ENCODE results near the gene SRPK1.
A peak's percentile ranks its signal among the peaks of the same experiment; 100 is the strongest.

SRPK1 gene

DNA sequence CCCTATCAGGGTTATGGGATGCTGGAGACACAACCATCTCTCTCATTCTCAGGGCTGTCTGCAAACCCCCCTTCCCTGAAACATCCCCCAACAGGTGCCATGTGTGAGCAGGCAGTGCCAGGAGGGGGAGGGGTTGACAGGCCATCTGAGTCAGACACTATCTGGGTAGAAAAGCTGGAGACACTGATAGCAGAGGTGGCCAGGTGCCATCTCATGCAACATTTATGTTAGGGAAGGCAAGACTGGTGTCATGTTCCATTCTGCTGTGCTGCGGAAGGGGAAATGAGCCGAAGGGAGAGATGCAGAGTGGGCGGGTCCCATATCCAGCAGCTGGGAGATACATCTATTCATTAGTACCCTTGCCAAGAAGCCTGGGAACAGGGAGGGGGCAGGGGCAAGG lies 112.2 kb downstream of the SRPK1 start:
- TF ChIP-seq, protein P1, sequence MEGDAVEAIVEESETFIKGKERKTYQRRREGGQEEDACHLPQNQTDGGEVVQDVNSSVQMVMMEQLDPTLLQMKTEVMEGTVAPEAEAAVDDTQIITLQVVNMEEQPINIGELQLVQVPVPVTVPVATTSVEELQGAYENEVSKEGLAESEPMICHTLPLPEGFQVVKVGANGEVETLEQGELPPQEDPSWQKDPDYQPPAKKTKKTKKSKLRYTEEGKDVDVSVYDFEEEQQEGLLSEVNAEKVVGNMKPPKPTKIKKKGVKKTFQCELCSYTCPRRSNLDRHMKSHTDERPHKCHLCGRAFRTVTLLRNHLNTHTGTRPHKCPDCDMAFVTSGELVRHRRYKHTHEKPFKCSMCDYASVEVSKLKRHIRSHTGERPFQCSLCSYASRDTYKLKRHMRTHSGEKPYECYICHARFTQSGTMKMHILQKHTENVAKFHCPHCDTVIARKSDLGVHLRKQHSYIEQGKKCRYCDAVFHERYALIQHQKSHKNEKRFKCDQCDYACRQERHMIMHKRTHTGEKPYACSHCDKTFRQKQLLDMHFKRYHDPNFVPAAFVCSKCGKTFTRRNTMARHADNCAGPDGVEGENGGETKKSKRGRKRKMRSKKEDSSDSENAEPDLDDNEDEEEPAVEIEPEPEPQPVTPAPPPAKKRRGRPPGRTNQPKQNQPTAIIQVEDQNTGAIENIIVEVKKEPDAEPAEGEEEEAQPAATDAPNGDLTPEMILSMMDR (IDR thresholded peaks at IDR 0.05; ENCODE audit: low read length, missing control alignments), result no peak
- peak; percentile 32 for DNase-seq (ENCODE audit: low read depth)
- no peak overlapping the region for H3K4me3 ChIP-seq (replicated peaks; ENCODE audit: low read depth, low read length)

- peak within 1 kb of the TSS; percentile 27 for H3K4me3 ChIP-seq (replicated peaks; ENCODE audit: low read depth, low read length)
- TF ChIP-seq, protein P1 (IDR thresholded peaks at IDR 0.05; ENCODE audit: low read length, missing control alignments), result no peak
- peak; percentile 25 for DNase-seq (ENCODE audit: low read depth)
Observed at GRCh38 chr6:35804996-35805736, 115.7 kb downstream of the SRPK1 start, which contains the start of gene LHFPL5. Gene LHFPL5, plus strand, starts transcription at chr6:35805352. Its CDS starts 319 bp downstream, at chr6:35805671.

- H3K4me3 ChIP-seq (replicated peaks; ENCODE audit: low read depth, low read length), result no peak overlapping the region
- TF ChIP-seq, protein P1 (IDR thresholded peaks at IDR 0.05; ENCODE audit: low read length, missing control alignments), result no peak
- DNase-seq (ENCODE audit: low read depth), result no peak
Observed at GRCh38 chr6:35801148-35801547, 119.8 kb downstream of the SRPK1 start.

- no peak for DNase-seq (ENCODE audit: low read depth)
- TF ChIP-seq, protein P1 (IDR thresholded peaks at IDR 0.05; ENCODE audit: low read length, missing control alignments), result no peak
Observed at GRCh38 chr6:35798706-35799105, 122.2 kb downstream of the SRPK1 start.

DNA sequence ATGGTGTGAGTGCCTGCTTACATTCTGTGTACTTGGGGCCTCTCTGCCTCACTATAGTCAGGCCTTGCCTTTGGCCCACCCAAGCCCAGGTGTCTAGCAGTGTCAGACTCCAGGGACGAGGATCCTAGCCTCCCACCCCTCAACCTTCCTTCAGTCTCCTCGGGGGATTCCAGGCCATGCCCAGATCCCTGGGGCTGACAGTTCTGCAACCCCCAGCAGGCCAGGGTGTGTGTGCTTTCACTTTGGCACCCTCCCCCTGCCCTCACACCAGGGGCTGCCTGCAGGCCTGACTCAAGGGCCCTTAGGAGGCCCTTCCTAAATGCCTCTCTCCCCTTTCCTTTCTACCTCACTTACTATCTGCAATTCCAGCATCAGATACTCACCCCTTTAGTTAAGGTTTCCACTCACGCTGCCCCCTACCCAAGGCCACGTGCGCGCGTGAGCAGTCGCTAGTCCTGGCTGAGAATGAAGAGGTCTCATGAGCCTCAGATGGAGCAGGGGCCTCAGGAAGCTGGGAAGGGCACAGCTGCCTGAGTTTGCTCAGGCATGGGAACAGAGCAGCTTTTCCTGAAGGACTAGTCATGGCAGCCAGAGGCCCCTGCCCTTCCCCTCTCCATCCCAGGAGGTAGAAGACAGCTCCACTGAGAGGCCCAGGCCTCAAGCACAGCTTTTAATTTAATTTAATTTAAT lies 122.9 kb downstream of the SRPK1 start:
- no peak overlapping the region for H3K4me3 ChIP-seq (replicated peaks; ENCODE audit: low read depth, low read length)
- TF ChIP-seq, protein P1 (IDR thresholded peaks at IDR 0.05; ENCODE audit: low read length, missing control alignments), result no peak
- DNase-seq (ENCODE audit: low read depth), result no peak

More at GRCh38 chr6:35798706-35799105, 122.2 kb downstream of the SRPK1 start:
- no peak overlapping the region for H3K4me3 ChIP-seq (replicated peaks; ENCODE audit: low read depth, low read length)

DNA sequence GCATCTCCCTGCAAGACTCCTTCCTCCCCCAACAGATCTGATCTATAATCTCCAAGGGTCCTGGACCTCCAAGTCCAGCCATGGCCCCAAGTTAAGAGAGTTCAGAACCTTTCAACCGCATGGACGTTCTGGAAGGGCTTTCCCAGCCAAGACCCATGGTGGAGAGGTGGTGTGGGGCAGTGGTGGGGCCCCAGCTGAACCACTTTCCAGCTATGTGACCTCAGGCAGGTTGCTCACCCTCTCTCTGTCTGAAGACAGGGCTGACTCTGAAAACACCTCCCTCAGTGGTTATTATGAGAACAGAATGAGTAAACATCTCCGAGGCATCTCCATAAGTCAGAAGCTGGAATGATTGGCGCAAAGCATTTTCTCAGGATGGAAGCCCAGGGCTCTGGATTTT lies 124.7 kb downstream of the SRPK1 start:
- TF ChIP-seq, protein P1 (IDR thresholded peaks at IDR 0.05; ENCODE audit: low read length, missing control alignments), result no peak
- no peak for DNase-seq (ENCODE audit: low read depth)
- H3K4me3 ChIP-seq (replicated peaks; ENCODE audit: low read depth, low read length), result no peak overlapping the region

Measured in fibroblast of pulmonary artery (primary cell).